ENCODE measurements around the gene CCSER2.

The CCSER2 gene

GRCh38 chr10:84298057-84298456 is 30.3 kb upstream of the CCSER2 start:
- no peak for TF ChIP-seq CTCF (IDR thresholded peaks at IDR 0.05)
- no peak overlapping the region for H3K27ac ChIP-seq

GRCh38 chr10:84302223-84302622 is 26.2 kb upstream of the CCSER2 start:
- TF ChIP-seq ZFX (IDR thresholded peaks at IDR 0.05; ENCODE audit: borderline replicate concordance) (no peak), CTCF (IDR thresholded peaks at IDR 0.05) (no peak)
- H3K27ac ChIP-seq, result no peak overlapping the region

GRCh38 chr10:84306751-84307384 is 21.5 kb upstream of the CCSER2 start:
- TF ChIP-seq ZFX (IDR thresholded peaks at IDR 0.05; ENCODE audit: borderline replicate concordance) (no peak), CTCF (IDR thresholded peaks at IDR 0.05) (no peak)
- H3K27ac ChIP-seq, result no peak overlapping the region

GRCh38 chr10:84308021-84308420 is 20.4 kb upstream of the CCSER2 start:
- no peak overlapping the region for H3K27ac ChIP-seq

GRCh38 chr10:84308481-84309304 is 19.7 kb upstream of the CCSER2 start:
- no peak overlapping the region for H3K27ac ChIP-seq
- TF ChIP-seq ZFX (IDR thresholded peaks at IDR 0.05; ENCODE audit: borderline replicate concordance), result no peak
- TF ChIP-seq CTCF (IDR thresholded peaks at IDR 0.05), result no peak

More at GRCh38 chr10:84308021-84308420, 20.4 kb upstream of the CCSER2 start:
- TF ChIP-seq ZFX (IDR thresholded peaks at IDR 0.05; ENCODE audit: borderline replicate concordance) (no peak), CTCF (IDR thresholded peaks at IDR 0.05) (no peak)

- H3K27ac ChIP-seq, result no peak overlapping the region
- TF ChIP-seq CTCF (IDR thresholded peaks at IDR 0.05), result no peak
Measured at GRCh38 chr10:84310470-84310869, 17.9 kb upstream of the CCSER2 start.

GRCh38 chr10:84311576-84311975 is 16.8 kb upstream of the CCSER2 start:
- no peak overlapping the region for H3K27ac ChIP-seq
- no peak for TF ChIP-seq ZFX (IDR thresholded peaks at IDR 0.05; ENCODE audit: borderline replicate concordance)
- no peak for TF ChIP-seq CTCF (IDR thresholded peaks at IDR 0.05)
